Measurements from ENCODE around the gene TAS2R14. TPM values are rescaled to one million over a fixed set of nuclear protein-coding genes. Genes with fewer than 3 reads are reported as not detected.

Gene TAS2R14, protein sequence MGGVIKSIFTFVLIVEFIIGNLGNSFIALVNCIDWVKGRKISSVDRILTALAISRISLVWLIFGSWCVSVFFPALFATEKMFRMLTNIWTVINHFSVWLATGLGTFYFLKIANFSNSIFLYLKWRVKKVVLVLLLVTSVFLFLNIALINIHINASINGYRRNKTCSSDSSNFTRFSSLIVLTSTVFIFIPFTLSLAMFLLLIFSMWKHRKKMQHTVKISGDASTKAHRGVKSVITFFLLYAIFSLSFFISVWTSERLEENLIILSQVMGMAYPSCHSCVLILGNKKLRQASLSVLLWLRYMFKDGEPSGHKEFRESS
- total RNA-seq, result 1 to 10 TPM in 1 of 2 experiments, under 1 TPM in 1; 0.94 to 1.1 TPM

DNA sequence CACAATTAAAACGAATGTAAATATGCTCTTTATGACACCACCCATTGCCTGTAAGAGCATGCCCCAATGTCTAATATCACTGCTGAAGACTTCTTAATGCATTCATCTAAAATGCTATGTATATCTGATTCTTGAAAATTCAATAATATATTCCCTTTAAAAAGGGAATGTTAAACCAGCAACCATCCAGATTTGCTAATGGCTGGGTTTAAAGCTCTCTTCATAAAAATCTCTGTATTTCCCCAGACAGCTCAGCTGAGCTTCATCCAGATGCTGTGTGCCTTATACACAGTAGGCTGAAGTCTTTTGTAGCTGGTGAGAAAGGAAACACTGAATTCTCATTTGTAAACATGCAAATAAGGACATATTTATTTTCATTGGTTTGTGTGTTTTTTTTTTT lies at the start of gene TAS2R14:
TSS of gene TAS2R14 (minus strand) at position 101 of the 400 bp plus-strand sequence. CDS start at position 45, 56 bp downstream.
- H3K36me3 Mint-ChIP-seq (ENCODE audit: low read depth), result peaks cover 2% of the 10 kb centered on the region
- POLR2A ChIA-PET, result no interaction called here

DNA sequence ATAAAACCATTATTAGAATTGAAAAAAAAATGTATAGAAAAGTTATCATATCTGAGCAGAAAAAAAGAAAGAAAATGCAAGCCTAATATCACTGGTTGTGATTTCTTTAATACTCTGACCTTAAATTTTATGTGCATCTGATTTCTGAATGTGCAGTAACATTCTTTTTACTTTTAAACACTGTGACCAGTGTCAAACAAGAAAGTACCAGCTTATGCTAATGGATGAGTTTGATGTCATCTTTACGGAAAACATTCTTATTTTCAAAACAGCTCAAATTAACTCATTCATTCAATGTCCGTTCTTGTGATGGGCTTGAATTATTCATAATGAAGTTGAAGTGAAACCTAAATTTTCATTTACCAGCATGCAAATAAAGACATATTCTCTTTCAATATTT lies 47.7 kb upstream of the TAS2R14 start, which contains the start of gene TAS2R50:
TSS of gene TAS2R50 (minus strand) at position 101 of the 400 bp plus-strand sequence. CDS start at position 49, 52 bp downstream.
- CTCF ChIA-PET, result interaction anchor here (0.7 kb wide), 1 partner anchor 10 kb away, joined by 3 read pairs; no protein-coding TSS in a partner anchor
- H3K9me3 Mint-ChIP-seq (ENCODE audit: low read depth), result peaks cover 9% of the 10 kb centered on the region

More for the DNA sequence above, at the start of gene TAS2R14:
- no peak for ATAC-seq
- H3K4me1 Mint-ChIP-seq, result peaks cover 11% of the 10 kb centered on the region
- H3K27ac Mint-ChIP-seq, result no peak within 1 kb of the TSS
- no peak within 1 kb of the TSS for H3K4me3 Mint-ChIP-seq
- H3K27me3 Mint-ChIP-seq, result no peaks in the 10 kb centered on the region
- intact Hi-C loops (cut with DNase I, micrococcal nuclease), result no loop called here
- no peak for DNase-seq
- CTCF ChIA-PET, result no interaction called here
- H3K9me3 Mint-ChIP-seq (ENCODE audit: low read depth), result no peaks in the 10 kb centered on the region

GRCh38 chr12:10982244-10982643 lies 43.2 kb upstream of the TAS2R14 start:
- Mint-ChIP-seq H3K27ac (no peak overlapping the region), H3K4me3 (no peak overlapping the region), H3K27me3 (peaks cover 17% of the 10 kb centered on the region), H3K4me1 (peaks cover 42% of the 10 kb centered on the region), H3K9me3 (ENCODE audit: low read depth) (no peaks in the 10 kb centered on the region), H3K36me3 (ENCODE audit: low read depth) (peaks cover 5% of the 10 kb centered on the region)
- intact Hi-C loops (cut with DNase I, micrococcal nuclease), result loop anchor here in 1 of 2 experiments (1.0 to 2.0 kb wide), 2 partner anchors 103 to 189 kb away; partner anchors contain the start of gene SMIM10L1
- peak; percentile 89 for ATAC-seq
- ChIA-PET CTCF (interaction anchor here (1.0 kb wide), 1 partner anchor 13 kb away, joined by 3 read pairs; no protein-coding TSS in a partner anchor), POLR2A (no interaction called here)
- peak; percentile 54 for DNase-seq

More for the DNA sequence above, 47.7 kb upstream of the TAS2R14 start, which contains the start of gene TAS2R50:
- POLR2A ChIA-PET, result no interaction called here
- Mint-ChIP-seq H3K36me3 (ENCODE audit: low read depth) (peaks cover 15% of the 10 kb centered on the region), H3K4me3 (no peak within 1 kb of the TSS), H3K4me1 (peaks cover 45% of the 10 kb centered on the region), H3K27me3 (peaks cover 4% of the 10 kb centered on the region), H3K27ac (no peak within 1 kb of the TSS)
- DNase-seq, result no peak
- no peak for ATAC-seq
- intact Hi-C loops (cut with DNase I, micrococcal nuclease), result no loop called here

GRCh38 chr12:10974965-10975364 lies 35.9 kb upstream of the TAS2R14 start:
- intact Hi-C loops (cut with DNase I, micrococcal nuclease), result no loop called here
- POLR2A ChIA-PET, result no interaction called here
- H3K27ac Mint-ChIP-seq, result no peak overlapping the region
- ATAC-seq (no peak), DNase-seq (no peak)
- H3K27me3 Mint-ChIP-seq, result peaks cover 9% of the 10 kb centered on the region
- no peak overlapping the region for H3K4me3 Mint-ChIP-seq
- no peaks in the 10 kb centered on the region for H3K9me3 Mint-ChIP-seq (ENCODE audit: low read depth)
- peaks cover 7% of the 10 kb centered on the region for H3K4me1 Mint-ChIP-seq
- peaks cover 12% of the 10 kb centered on the region for H3K36me3 Mint-ChIP-seq (ENCODE audit: low read depth)
- CTCF ChIA-PET, result no interaction called here

- no peak overlapping the region for H3K27ac Mint-ChIP-seq
- H3K4me1 Mint-ChIP-seq, result no peaks in the 10 kb centered on the region
- intact Hi-C loops (cut with DNase I, micrococcal nuclease), result no loop called here
- ChIA-PET POLR2A (no interaction called here), CTCF (interaction anchor here (1.3 kb wide), 1 partner anchor 97 kb away, joined by 3 read pairs; no protein-coding TSS in a partner anchor)
- DNase-seq, result no peak
- no peaks in the 10 kb centered on the region for H3K27me3 Mint-ChIP-seq
- H3K9me3 Mint-ChIP-seq (ENCODE audit: low read depth), result no peaks in the 10 kb centered on the region
- peaks cover 9% of the 10 kb centered on the region for H3K36me3 Mint-ChIP-seq (ENCODE audit: low read depth)
- H3K4me3 Mint-ChIP-seq, result no peak overlapping the region
- ATAC-seq, result no peak
Observed at GRCh38 chr12:10968765-10969456, 29.8 kb upstream of the TAS2R14 start.

GRCh38 chr12:10967409-10967808 lies 28.3 kb upstream of the TAS2R14 start:
- Mint-ChIP-seq H3K9me3 (ENCODE audit: low read depth) (no peaks in the 10 kb centered on the region), H3K27ac (no peak overlapping the region), H3K4me1 (no peaks in the 10 kb centered on the region), H3K4me3 (no peak overlapping the region), H3K27me3 (no peaks in the 10 kb centered on the region), H3K36me3 (ENCODE audit: low read depth) (peaks cover 5% of the 10 kb centered on the region)
- POLR2A ChIA-PET, result no interaction called here
- intact Hi-C loops (cut with DNase I, micrococcal nuclease), result no loop called here
- CTCF ChIA-PET, result no interaction called here
- DNase-seq (no peak), ATAC-seq (no peak)

GRCh38 chr12:10966314-10966713 lies 27.3 kb upstream of the TAS2R14 start:
- POLR2A ChIA-PET, result no interaction called here
- Mint-ChIP-seq H3K27me3 (no peaks in the 10 kb centered on the region), H3K9me3 (ENCODE audit: low read depth) (no peaks in the 10 kb centered on the region), H3K4me1 (peaks cover 6% of the 10 kb centered on the region), H3K4me3 (no peak overlapping the region), H3K27ac (no peak overlapping the region), H3K36me3 (ENCODE audit: low read depth) (peaks cover 7% of the 10 kb centered on the region)
- intact Hi-C loops (cut with DNase I, micrococcal nuclease), result no loop called here
- CTCF ChIA-PET, result no interaction called here
- ATAC-seq, result no peak
- no peak for DNase-seq

- peaks cover 7% of the 10 kb centered on the region for H3K36me3 Mint-ChIP-seq (ENCODE audit: low read depth)
- intact Hi-C loops (cut with DNase I, micrococcal nuclease), result no loop called here
- no peaks in the 10 kb centered on the region for H3K9me3 Mint-ChIP-seq (ENCODE audit: low read depth)
- ATAC-seq, result no peak
- peaks cover 13% of the 10 kb centered on the region for H3K4me1 Mint-ChIP-seq
- no peaks in the 10 kb centered on the region for H3K27me3 Mint-ChIP-seq
- no peak for DNase-seq
- ChIA-PET CTCF (no interaction called here), POLR2A (no interaction called here)
- H3K4me3 Mint-ChIP-seq, result no peak overlapping the region
- H3K27ac Mint-ChIP-seq, result no peak overlapping the region
Observed at GRCh38 chr12:10965476-10965875, 26.4 kb upstream of the TAS2R14 start.

DNA sequence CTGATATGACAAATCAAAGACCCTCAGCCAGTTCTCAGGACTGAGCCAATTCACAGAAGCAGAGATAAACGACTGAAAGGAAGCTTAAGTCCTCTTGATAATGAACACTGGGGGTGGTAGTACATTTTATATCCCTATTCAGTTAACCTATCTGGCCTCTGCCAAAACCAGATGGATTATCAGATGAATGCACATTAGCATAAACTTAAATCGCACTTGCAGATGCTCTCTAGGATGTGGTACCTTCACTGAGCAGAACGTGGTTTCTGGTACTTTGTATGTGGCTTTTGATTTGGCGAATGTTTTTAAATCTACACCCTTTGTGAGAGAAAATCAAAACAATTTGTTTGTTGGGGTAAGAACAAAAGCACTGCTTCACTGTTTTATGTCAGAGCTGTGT lies 21.1 kb upstream of the TAS2R14 start:
- Mint-ChIP-seq H3K4me1 (peaks cover 33% of the 10 kb centered on the region), H3K4me3 (no peak overlapping the region), H3K9me3 (ENCODE audit: low read depth) (peaks cover 12% of the 10 kb centered on the region), H3K36me3 (ENCODE audit: low read depth) (peaks cover 32% of the 10 kb centered on the region), H3K27ac (no peak overlapping the region), H3K27me3 (no peaks in the 10 kb centered on the region)
- intact Hi-C loops (cut with DNase I, micrococcal nuclease), result loop anchor here (5.0 kb wide), 2 partner anchors 237 to 527 kb away; no protein-coding TSS in a partner anchor
- CTCF ChIA-PET, result interaction anchor here (1.4 kb wide), 1 partner anchor 239 kb away, joined by 5 read pairs; no protein-coding TSS in a partner anchor
- POLR2A ChIA-PET, result no interaction called here
- no peak for DNase-seq
- no peak for ATAC-seq

- DNase-seq (no peak), ATAC-seq (no peak)
- H3K9me3 Mint-ChIP-seq (ENCODE audit: low read depth), result peaks cover 15% of the 10 kb centered on the region
- H3K4me1 Mint-ChIP-seq, result peaks cover 33% of the 10 kb centered on the region
- no peak overlapping the region for H3K27ac Mint-ChIP-seq
- peaks cover 33% of the 10 kb centered on the region for H3K36me3 Mint-ChIP-seq (ENCODE audit: low read depth)
- POLR2A ChIA-PET, result no interaction called here
- intact Hi-C loops (cut with DNase I, micrococcal nuclease), result loop anchor here (5.0 to 10.0 kb wide), 3 partner anchors 237 to 527 kb away; no protein-coding TSS in a partner anchor
- H3K4me3 Mint-ChIP-seq, result no peak overlapping the region
- CTCF ChIA-PET, result interaction anchor here (1.4 kb wide), 1 partner anchor 240 kb away, joined by 5 read pairs; no protein-coding TSS in a partner anchor
- H3K27me3 Mint-ChIP-seq, result no peaks in the 10 kb centered on the region
Observed at GRCh38 chr12:10959804-10960203, 20.7 kb upstream of the TAS2R14 start.

DNA sequence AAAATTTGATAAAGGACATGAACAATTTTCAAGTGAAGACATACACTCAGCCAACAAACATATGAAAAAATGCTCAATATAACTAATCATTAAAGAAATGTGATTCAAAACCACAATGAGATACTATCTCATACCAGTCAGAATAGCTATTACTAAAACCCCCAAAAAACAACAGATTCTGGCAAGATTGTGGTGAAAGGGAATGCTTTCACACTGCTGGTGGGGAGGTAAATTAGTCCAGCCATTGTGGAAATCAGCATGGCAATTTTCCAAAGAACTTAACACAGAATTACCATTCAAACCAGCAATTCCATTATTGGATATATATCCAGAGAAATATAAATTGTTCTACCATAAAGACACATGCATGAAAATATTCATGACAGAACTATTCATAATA lies 18.7 kb upstream of the TAS2R14 start:
- H3K4me3 Mint-ChIP-seq, result no peak overlapping the region
- H3K27ac Mint-ChIP-seq, result no peak overlapping the region
- ChIA-PET CTCF (no interaction called here), POLR2A (no interaction called here)
- DNase-seq (no peak), ATAC-seq (no peak)
- no peaks in the 10 kb centered on the region for H3K27me3 Mint-ChIP-seq
- H3K4me1 Mint-ChIP-seq, result peaks cover 36% of the 10 kb centered on the region
- H3K9me3 Mint-ChIP-seq (ENCODE audit: low read depth), result peaks cover 18% of the 10 kb centered on the region
- intact Hi-C loops (cut with DNase I, micrococcal nuclease), result loop anchor here in 1 of 2 experiments (10.0 kb wide), 1 partner anchor 527 kb away; no protein-coding TSS in a partner anchor
- peaks cover 40% of the 10 kb centered on the region for H3K36me3 Mint-ChIP-seq (ENCODE audit: low read depth)

Data from activated CD4-positive, alpha-beta T cell treated with anti-CD3 and anti-CD28 coated beads for 36 hours (primary cell).